MM.1S (cell line): Measurements from ENCODE around the gene DDT.
"Not testable (repeated sequence)": the region's sequence is repeated elsewhere in the genome, so short reads cannot be mapped to it uniquely, and the experiment has no call there.

Experiments
- DNase-seq: peaks from one replicate; pipeline ENCODE4 v3.0.0-alpha.2; 2015
- H2AFZ ChIP-seq: fragments of 300-600 bp; sonication (generic); 2 replicates; pipeline ENCODE4 v1.6.0; 2016; ENCODE audit warnings: antibody characterized with exemption, low read length
- H3F3A ChIP-seq: fragments of 300-600 bp; sonication (generic); 2 replicates; pipeline ENCODE4 v1.6.1; 2016; ENCODE audit warnings: mild to moderate bottlenecking, antibody characterized with exemption, low read length, moderate library complexity, mixed read lengths; ENCODE audit not compliant: insufficient read depth
- H3K27ac ChIP-seq: fragments of 300-600 bp; sonication (generic); 2 replicates; pipeline ENCODE4 v1.5.1; 2016; ENCODE audit warnings: mild to moderate bottlenecking, low read length
- H3K27me3 ChIP-seq: fragments of 300-600 bp; sonication (generic); replicated peaks from 2 replicates; pipeline ENCODE4 v1.6.0; 2016; ENCODE audit warnings: low read length; ENCODE audit not compliant: insufficient read depth
- H3K36me3 ChIP-seq: fragments of 300-600 bp; sonication (generic); replicated peaks from 2 replicates; pipeline ENCODE4 v1.6.1; 2016; ENCODE audit warnings: mild to moderate bottlenecking, low read length, mixed read lengths; ENCODE audit not compliant: insufficient read depth
- H3K4me1 ChIP-seq: fragments of 300-600 bp; sonication (generic); 2 replicates; pipeline ENCODE4 v1.6.1; 2016; ENCODE audit warnings: low read length, mixed read lengths
- H3K4me2 ChIP-seq: fragments of 300-600 bp; sonication (generic); 2 replicates; pipeline ENCODE4 v1.6.0; 2016; ENCODE audit warnings: low read depth, low read length
- H3K4me3 ChIP-seq: fragments of 300-600 bp; sonication (generic); 2 replicates; pipeline ENCODE4 v1.5.1; 2016; ENCODE audit warnings: low read length, mixed read lengths
- H3K79me2 ChIP-seq: fragments of 300-600 bp; sonication (generic); 2 replicates; pipeline ENCODE4 v1.6.1; 2016; ENCODE audit warnings: mixed run types, low read length, mixed read lengths
- H3K9ac ChIP-seq: fragments of 300-600 bp; sonication (generic); 2 replicates; pipeline ENCODE4 v1.6.1; 2016; ENCODE audit warnings: low read length, mixed read lengths
- H3K9me2 ChIP-seq: fragments of 300-600 bp; sonication (generic); replicated peaks from 2 replicates; pipeline ENCODE4 v1.6.1; 2016; ENCODE audit warnings: mild to moderate bottlenecking, low read length, mixed read lengths; ENCODE audit not compliant: insufficient read depth
- H3K9me3 ChIP-seq: fragments of 300-600 bp; sonication (generic); replicated peaks from 2 replicates; pipeline ENCODE4 v1.6.1; 2016; ENCODE audit warnings: mild to moderate bottlenecking, low read length, mixed read lengths; ENCODE audit not compliant: insufficient read depth
- H4K20me1 ChIP-seq: fragments of 300-600 bp; sonication (generic); 2 replicates; pipeline ENCODE4 v1.6.1; 2016; ENCODE audit warnings: mild to moderate bottlenecking, low read length, moderate library complexity, mixed read lengths; ENCODE audit not compliant: insufficient read depth
- CTCF ChIP-seq: fragments of 300-600 bp; sonication (generic); IDR thresholded peaks from 2 replicates; pipeline ENCODE4 v1.5.1; 2016; ENCODE audit warnings: antibody characterized with exemption, low read length, mixed read lengths
- EZH2 ChIP-seq: fragments of 300-600 bp; sonication (generic); optimal IDR thresholded peaks from 2 replicates; pipeline ENCODE3; 2017; ENCODE audit warnings: low read depth, mild to moderate bottlenecking, antibody characterized with exemption, low read length, mixed read lengths
- EZH2phosphoT487 ChIP-seq: fragments of 300-600 bp; sonication (generic); IDR thresholded peaks from 2 replicates; pipeline ENCODE4 v1.6.1; 2018; ENCODE audit warnings: antibody characterized with exemption, low read length

DDT gene

GRCh38 chr22:23974345-23974744, at the start of gene DDT:
Gene DDT (minus strand): TSS chr22:23974441. CDS start chr22:23974414, 27 bp downstream.
- DNase-seq, H3K9me2 ChIP-seq, H4K20me1 ChIP-seq, H3K4me1 ChIP-seq, H3K27ac ChIP-seq, H3K27me3 ChIP-seq, H3K9me3 ChIP-seq, H3K4me2 ChIP-seq, H3K9ac ChIP-seq, H3K4me3 ChIP-seq, H3K36me3 ChIP-seq, H3F3A ChIP-seq, H2AFZ ChIP-seq: not testable (repeated sequence)
- peaks cover 27% of the 10 kb centered on the region for H3K79me2 ChIP-seq

DNA sequence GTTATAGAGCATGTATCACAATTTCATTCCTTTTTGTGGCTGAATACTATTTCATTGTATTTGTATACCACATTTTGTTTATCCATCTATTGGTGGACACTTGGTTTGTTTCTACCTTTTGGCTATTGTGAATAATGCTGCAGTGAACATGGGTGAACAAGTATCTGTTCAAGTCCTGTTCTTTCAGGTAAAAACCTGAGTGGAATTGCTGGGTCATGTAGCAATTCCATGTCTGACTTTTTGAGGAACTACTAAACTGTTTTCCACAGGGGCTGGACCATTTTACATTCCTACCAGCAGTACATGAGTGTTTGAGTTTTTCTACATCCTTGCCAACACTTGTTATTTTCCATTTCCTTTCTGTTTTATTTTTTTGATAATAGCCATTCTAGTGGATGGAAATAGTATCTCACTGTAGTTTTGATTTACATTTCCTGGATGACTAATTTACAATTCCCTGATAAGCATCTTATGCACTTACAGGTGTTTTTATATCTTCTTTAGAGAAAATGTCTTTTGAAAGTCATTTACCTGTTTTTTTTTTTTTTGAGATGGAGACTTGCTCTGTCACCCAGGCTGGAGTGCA, 49.1 kb upstream of the DDT start:
- H3K27me3 ChIP-seq: no peaks in the 10 kb centered on the region
- no peak overlapping the region for H3K9ac ChIP-seq
- H3K79me2 ChIP-seq: peaks cover 76% of the 10 kb centered on the region
- no peak overlapping the region for H2AFZ ChIP-seq
- H3F3A ChIP-seq: no peaks in the 10 kb centered on the region
- no peak for DNase-seq
- H3K9me2 ChIP-seq: no peaks in the 10 kb centered on the region
- H3K36me3 ChIP-seq: no peaks in the 10 kb centered on the region
- H4K20me1 ChIP-seq: no peaks in the 10 kb centered on the region
- no peaks in the 10 kb centered on the region for H3K9me3 ChIP-seq
- no peak overlapping the region for H3K4me2 ChIP-seq
- no peaks in the 10 kb centered on the region for H3K4me1 ChIP-seq
- no peak overlapping the region for H3K27ac ChIP-seq
- H3K4me3 ChIP-seq: no peak overlapping the region
- no peak for TF ChIP-seq EZH2
- TF ChIP-seq CTCF: no peak
- TF ChIP-seq EZH2phosphoT487: no peak

DNA sequence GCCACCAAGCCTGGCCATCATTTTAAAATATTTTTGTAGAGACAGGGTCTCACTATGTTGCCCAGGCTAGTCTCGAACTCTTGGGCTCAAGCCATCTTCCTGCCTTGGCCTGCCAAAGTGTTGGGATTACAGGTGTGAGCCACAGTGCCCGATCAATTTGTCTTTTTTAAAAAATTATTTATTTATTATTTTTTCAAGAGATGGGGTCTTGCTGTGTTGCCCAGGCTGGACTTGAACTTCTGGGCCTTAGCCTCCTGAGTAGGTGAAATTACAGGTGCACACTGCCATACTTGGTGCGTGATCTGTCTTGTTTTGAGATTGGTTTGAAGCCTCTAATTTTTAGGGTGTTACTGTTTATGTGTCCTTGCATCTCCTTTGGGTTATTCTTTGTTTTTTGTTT, 47.1 kb upstream of the DDT start:
- Histone ChIP-seq H3K27ac (no peak overlapping the region), H3K4me3 (no peak overlapping the region), H3K4me1 (no peaks in the 10 kb centered on the region), H3K9me2 (no peaks in the 10 kb centered on the region), H3K27me3 (no peaks in the 10 kb centered on the region), H3K9ac (no peak overlapping the region), H4K20me1 (no peaks in the 10 kb centered on the region), H3F3A (no peaks in the 10 kb centered on the region), H3K79me2 (peaks cover 76% of the 10 kb centered on the region), H3K36me3 (peaks cover 4% of the 10 kb centered on the region; the same call in 1 of the 2 replicates), H3K4me2 (no peak overlapping the region), H2AFZ (no peak overlapping the region), H3K9me3 (no peaks in the 10 kb centered on the region)
- no peak for TF ChIP-seq EZH2phosphoT487
- no peak for TF ChIP-seq CTCF
- TF ChIP-seq EZH2: no peak
- no peak for DNase-seq

GRCh38 chr22:24016156-24016555, 41.9 kb upstream of the DDT start:
- peaks cover 84% of the 10 kb centered on the region for H3K79me2 ChIP-seq
- TF ChIP-seq CTCF (no peak), EZH2phosphoT487 (no peak), EZH2 (no peak)
- no peak overlapping the region for H3K9ac ChIP-seq
- no peaks in the 10 kb centered on the region for H3K9me3 ChIP-seq
- H3K9me2 ChIP-seq: no peaks in the 10 kb centered on the region
- peaks cover 9% of the 10 kb centered on the region; the same call in 1 of the 2 replicates for H3F3A ChIP-seq
- no peak overlapping the region for H3K27ac ChIP-seq
- no peak overlapping the region for H3K4me2 ChIP-seq
- peaks cover 4% of the 10 kb centered on the region; the same call in 1 of the 2 replicates for H3K36me3 ChIP-seq
- H2AFZ ChIP-seq: no peak overlapping the region
- H3K4me3 ChIP-seq: no peak overlapping the region
- H4K20me1 ChIP-seq: no peaks in the 10 kb centered on the region
- peaks cover 5% of the 10 kb centered on the region; the same call in 1 of the 2 replicates for H3K4me1 ChIP-seq
- no peaks in the 10 kb centered on the region for H3K27me3 ChIP-seq
- no peak for DNase-seq
